Esophagus (tissue), 2 donors: ENCODE results near the gene DDIT4. TPM values are rescaled to one million over a fixed set of nuclear protein-coding genes. Genes with fewer than 3 reads are reported as not detected.
"Not testable (repeated sequence)": the region's sequence is repeated elsewhere in the genome, so short reads cannot be mapped to it uniquely, and the experiment has no call there.

ENCODE experiments used
- H3K27ac ChIP-seq, 2 donors: one replicate each; pipeline ENCODE4 v1.5.1; 2013; ENCODE audit warnings: low read depth in 2 of 2, mild to moderate bottlenecking in 2 of 2, inconsistent platforms in 1 of 2, low read length in 1 of 2, moderate library complexity in 1 of 2
- H3K27me3 ChIP-seq, 2 donors: one replicate each; pipeline ENCODE4 v1.6.1; 2013; ENCODE audit warnings: low read length in 2 of 2, control low read depth in 1 of 2, mild to moderate bottlenecking in 1 of 2; ENCODE audit not compliant: insufficient read depth in 2 of 2, control insufficient read depth in 1 of 2
- H3K36me3 ChIP-seq, 2 donors: one replicate each; pipeline ENCODE4 v1.6.1; 2013; ENCODE audit warnings: low read length in 1 of 2; ENCODE audit not compliant: control insufficient read depth in 2 of 2, insufficient read depth in 2 of 2
- H3K4me1 ChIP-seq, 2 donors: one replicate each; pipeline ENCODE4 v1.6.1; 2013; ENCODE audit warnings: low read length in 1 of 2; ENCODE audit not compliant: control insufficient read depth in 2 of 2, insufficient read depth in 2 of 2
- H3K4me3 ChIP-seq, 2 donors: one replicate each; pipeline ENCODE4 v1.5.1; 2013; ENCODE audit warnings: low read length in 2 of 2, mild to moderate bottlenecking in 2 of 2, low read depth in 1 of 2, moderate library complexity in 1 of 2
- H3K9me3 ChIP-seq, 2 donors: one replicate each; pipeline ENCODE4 v1.6.1; 2013; ENCODE audit warnings: mild to moderate bottlenecking in 2 of 2, low read depth in 1 of 2, low read length in 1 of 2, moderate library complexity in 1 of 2; ENCODE audit not compliant: control insufficient read depth in 2 of 2, insufficient read depth in 1 of 2
- WGBS, 2 donors: extraction: QIAGEN DNeasy Blood & Tissue Kit; methylation state at CpG; one replicate each; pipeline ENCODE4 v1.1.7; 2013; 5-methylcytosine and 5-hydroxymethylcytosine counted together
- polyA plus RNA-seq, 2 donors: library from polyadenylated mRNA; stranded (reverse); fragments of 200-250 nt; gene quantifications; one replicate each; pipeline ENCODE4 v1.2.3, GENCODE V29; 2013
- donor health status: healthy with polysubstance abuse.
- donor health status: Bipolar disorder and iron deficiency.

The DDIT4 gene
- polyA plus RNA-seq, 2 donors: 230 to 332 TPM

DNA sequence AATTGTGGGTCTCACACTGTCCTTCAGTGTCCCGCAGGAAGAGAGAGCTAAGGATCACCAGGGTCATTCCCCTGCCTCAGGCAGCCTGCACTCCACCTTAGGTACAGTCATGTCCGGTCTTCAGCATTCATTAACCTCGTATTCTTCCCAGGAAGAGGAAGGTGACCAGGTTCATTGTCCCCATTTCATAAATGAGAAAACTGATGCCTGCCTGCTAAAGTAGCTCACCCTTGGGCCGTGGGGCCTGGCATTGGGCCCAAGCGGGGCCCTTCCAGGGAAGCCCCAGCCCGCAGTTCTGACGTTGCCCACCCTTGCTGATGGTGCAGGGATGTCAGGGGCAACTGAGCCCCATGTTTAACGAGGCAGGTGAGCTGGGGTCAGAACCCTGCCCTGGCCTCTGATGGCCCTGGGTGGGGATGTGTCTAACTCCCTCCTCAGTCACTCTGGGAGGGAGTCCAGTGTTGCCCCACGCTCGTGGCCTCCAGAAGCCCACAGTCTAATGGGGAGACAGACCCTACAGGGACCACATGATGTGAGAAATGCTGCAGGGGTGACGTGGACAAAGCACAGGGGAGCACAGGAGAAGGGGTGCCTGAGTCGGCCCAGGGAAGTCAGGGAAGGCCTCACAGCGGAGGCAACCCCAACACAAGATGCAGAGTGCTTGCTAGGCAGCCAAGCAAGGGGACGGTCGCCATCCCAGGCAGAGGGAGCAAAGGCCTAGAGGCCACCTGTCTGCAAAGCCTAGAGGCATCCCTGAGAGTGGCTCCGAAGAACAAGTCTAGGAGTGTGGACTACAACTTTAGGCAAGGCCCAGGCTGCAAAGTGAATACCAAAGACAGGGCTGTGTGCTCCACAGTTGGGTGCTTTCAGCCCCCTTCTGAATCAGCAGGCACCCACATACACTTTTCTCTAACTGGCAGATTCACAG is 25.1 kb downstream of the DDIT4 start:
- WGBS, 2 donors: 81 to 85% methylated on average over 16 of the region's 16 CpGs
- peak overlapping the region; percentile 94 to 97 for H3K27ac ChIP-seq
- H3K36me3 ChIP-seq: no peaks in the 10 kb centered on the region
- H3K4me1 ChIP-seq: peaks cover 0 to 14% of the 10 kb centered on the region in 2 donors
- no peaks in the 10 kb centered on the region for H3K27me3 ChIP-seq
- no peaks in the 10 kb centered on the region for H3K9me3 ChIP-seq
- H3K4me3 ChIP-seq: no peak overlapping the region

DNA sequence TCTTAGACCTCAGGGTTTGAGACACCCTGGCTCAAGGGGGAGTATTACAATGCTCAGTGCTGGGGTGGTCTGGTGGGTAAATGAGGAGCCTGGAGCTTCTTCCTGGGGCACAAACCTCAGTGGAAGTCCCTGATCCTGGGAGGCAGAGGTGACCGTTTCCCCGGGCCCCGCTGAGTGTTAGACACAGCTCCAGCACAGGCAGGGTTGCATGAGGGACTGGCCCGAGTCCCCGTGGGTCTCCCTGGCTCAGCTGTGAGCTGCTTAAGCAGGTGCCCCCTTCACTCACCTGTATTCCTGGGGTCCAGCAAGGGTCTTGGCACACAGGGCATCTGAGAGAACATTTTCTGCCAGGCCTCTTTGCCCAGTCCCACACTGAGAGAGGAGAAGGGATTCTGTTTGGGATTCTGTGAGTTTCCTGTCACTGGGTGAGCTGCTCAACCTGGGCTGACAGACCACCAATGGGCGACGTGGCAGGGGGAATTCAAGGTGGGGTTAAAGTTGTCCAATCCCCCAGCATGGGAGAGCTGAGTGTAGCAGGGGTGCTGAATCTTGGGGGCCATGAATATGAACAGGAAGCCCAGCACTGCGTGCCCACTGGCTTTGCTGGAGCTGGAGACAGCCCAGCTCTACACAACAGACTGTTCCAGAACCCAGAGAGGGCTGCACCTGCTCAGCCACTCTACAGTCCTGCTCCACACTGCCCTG is 29.9 kb downstream of the DDIT4 start:
- H3K4me3 ChIP-seq: no peak overlapping the region
- H3K27me3 ChIP-seq: no peaks in the 10 kb centered on the region
- H3K9me3 ChIP-seq: no peaks in the 10 kb centered on the region
- peaks cover 3 to 7% of the 10 kb centered on the region in 2 donors for H3K4me1 ChIP-seq
- H3K27ac ChIP-seq: no peak overlapping the region
- 77 to 87% methylated on average over 8 of the region's 8 CpGs for WGBS, 2 donors
- H3K36me3 ChIP-seq: no peaks in the 10 kb centered on the region

DNA sequence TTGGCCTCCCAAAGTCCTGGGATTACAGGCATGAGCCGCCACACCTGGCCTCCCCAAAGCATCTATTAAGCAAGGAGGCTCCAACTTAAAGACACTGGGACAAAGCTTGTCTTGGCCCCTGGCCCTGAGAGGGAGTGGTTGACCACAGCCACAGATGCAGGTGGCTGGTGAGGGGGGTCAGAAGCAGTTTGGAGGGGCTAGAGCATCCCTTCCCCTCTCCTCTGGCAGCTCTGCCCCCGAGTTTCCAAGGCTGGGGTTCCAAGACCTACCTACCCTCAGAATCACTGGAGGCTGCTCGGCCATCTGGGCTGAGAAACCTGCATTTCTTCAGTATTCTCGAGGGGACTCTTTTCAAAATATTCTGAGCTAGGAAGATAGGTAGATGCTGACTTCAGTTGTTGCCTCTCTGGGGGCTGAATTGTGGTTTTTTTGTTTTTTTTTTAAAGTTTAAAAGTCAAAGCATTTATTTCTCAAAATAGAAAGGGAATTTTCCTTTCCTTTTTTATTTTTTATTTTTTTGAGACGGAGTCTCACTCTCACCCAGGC is 32.6 kb downstream of the DDIT4 start:
- Histone ChIP-seq H3K4me3 (no peak overlapping the region), H3K36me3 (no peaks in the 10 kb centered on the region), H3K4me1 (peaks cover 11 to 24% of the 10 kb centered on the region in 2 donors), H3K27ac (no peak overlapping the region), H3K27me3 (no peaks in the 10 kb centered on the region), H3K9me3 (no peaks in the 10 kb centered on the region)
- 78 to 80% methylated on average over 5 of the region's 5 CpGs for WGBS, 2 donors

DNA sequence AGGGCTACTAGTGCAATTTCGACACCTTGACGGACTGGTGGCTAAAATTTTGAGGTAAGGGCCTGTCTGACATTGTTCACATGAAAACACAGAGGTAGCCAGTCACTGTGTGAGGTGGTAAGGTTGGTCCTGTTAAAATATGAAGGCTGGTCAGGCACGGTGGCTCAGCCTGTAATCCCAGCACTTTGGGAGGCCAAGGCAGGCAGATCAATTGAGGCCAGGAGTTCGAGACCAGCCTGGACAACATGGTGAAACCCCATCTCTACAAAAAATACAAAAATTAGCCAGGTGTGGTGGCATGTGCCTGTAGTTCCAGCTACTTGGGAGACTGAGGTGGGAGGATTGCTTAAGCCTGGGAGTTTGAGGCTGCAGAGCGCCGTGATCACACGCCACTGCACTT is 34.0 kb downstream of the DDIT4 start:
- H3K27me3 ChIP-seq, H3K4me3 ChIP-seq, H3K36me3 ChIP-seq, H3K27ac ChIP-seq, H3K9me3 ChIP-seq: not testable (repeated sequence)
- 97 to 99% methylated on average over 7 of the region's 7 CpGs for WGBS, 2 donors
- peaks cover 11 to 24% of the 10 kb centered on the region in 2 donors for H3K4me1 ChIP-seq

DNA sequence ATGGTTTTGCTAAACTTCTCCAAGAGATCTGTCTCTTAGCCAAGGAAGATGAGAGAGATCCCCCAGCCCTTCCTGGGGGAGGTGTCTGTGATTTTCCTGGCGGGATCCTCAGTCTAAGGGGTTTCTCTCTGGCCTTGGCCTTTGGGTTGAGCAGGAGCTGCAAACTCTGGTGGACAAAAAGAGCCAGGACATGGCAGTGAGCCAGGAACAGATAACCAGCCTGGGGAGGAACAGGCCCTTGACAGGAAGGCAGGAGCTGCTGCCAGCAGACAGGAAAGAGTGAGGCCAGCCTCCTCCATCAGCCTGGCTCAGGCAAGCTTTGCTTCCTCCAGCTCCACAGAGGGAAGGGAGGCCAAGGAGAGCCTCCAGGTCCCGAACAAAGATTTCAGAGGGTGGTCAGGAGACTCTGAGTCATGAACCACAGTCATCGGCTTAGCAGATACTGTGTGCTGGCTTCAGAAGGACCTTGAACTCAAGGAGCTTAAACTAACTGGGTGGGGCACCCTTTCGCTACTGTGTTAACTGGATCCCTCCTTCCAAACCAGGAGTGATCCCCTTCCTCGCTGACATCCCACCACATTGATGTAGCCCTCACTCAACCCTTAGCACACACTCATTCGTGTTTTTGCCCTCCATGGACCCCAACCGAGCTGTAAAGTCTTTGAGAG is 34.7 kb downstream of the DDIT4 start:
- H3K4me3 ChIP-seq: no peak overlapping the region
- peak overlapping the region; percentile 38 to 65 for H3K27ac ChIP-seq
- H3K36me3 ChIP-seq: no peaks in the 10 kb centered on the region
- no peaks in the 10 kb centered on the region for H3K27me3 ChIP-seq
- no peaks in the 10 kb centered on the region for H3K9me3 ChIP-seq
- 55 to 64% methylated on average over 7 of the region's 7 CpGs for WGBS, 2 donors
- peaks cover 11 to 24% of the 10 kb centered on the region in 2 donors for H3K4me1 ChIP-seq

DNA sequence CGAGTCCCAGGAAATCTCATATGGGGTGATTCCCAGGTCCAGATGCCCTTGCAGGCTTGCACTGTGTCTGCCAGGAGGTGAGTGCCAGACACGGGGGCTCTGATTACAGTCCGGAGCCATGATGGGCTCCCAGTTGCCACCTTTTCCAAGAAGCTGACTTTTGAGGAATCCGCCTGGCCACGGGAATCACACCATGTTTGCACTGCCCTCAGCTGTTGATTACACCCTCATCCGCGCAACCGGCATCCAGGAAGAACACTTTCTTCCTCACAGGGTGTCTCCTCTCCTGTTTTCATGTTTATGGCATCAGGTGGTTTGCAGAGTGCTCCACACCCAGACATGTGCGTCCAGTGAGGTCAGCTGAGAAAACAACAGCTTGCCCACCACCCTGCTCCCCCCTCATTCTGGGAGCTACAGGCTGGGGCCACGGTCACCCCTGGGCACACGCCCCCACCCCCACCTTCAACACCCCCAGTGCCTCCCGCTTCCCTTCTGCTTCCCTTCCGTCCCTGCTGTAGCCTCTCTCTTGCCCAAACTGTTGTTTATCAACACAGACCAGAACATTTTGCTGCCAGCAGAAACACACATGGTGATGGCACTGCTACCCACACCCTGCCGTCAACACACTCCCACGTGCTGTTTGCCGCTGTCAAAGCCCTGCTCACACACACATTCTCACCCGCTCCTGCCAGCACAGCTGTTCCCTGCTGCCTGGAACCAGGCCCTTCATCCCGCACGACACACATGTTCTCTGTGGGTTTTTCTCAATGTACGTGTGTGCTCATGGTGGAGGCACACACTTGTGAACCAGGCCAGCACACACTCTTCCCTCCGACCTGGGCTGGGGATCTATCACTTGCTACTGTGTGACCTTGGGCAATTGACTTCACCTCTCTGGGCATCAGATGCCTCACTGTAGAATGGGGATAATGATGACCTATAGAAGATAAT is 35.8 kb downstream of the DDIT4 start:
- WGBS, 2 donors: 62 to 74% methylated on average over 21 of the region's 21 CpGs
- H3K4me1 ChIP-seq: peaks cover 11 to 23% of the 10 kb centered on the region in 2 donors

DNA sequence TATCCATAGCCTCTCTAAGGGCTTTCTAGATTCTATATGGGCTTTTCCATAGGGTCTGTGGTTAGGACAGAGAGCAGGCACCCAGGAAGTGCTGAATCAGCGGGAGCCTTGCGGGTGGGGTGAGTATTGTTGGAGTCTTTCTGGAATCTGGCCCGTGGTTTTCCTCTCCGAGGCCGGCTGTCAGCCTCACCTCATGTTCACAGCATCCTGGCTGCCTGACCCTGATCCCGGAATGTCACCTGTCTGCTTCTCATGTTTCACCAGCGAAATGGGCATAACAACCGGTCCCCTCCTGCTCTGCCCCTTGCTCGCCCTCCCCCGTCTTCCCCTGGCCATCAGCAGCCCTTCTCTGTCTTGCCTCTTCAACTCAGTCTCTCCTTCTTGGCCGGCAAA is 36.5 kb downstream of the DDIT4 start:
- Histone ChIP-seq H3K27ac (no peak overlapping the region), H3K4me3 (no peak overlapping the region), H3K4me1 (peaks cover 11 to 23% of the 10 kb centered on the region in 2 donors), H3K27me3 (no peaks in the 10 kb centered on the region), H3K36me3 (no peaks in the 10 kb centered on the region), H3K9me3 (no peaks in the 10 kb centered on the region)
- WGBS, 2 donors: 47 to 63% methylated on average over 11 of the region's 11 CpGs

More for the DNA sequence above, 35.8 kb downstream of the DDIT4 start:
- Histone ChIP-seq H3K4me3 (no peak overlapping the region), H3K27ac (peak overlapping the region in 1 of 2 donors; percentile 30), H3K36me3 (no peaks in the 10 kb centered on the region), H3K9me3 (no peaks in the 10 kb centered on the region), H3K27me3 (no peaks in the 10 kb centered on the region)

DNA sequence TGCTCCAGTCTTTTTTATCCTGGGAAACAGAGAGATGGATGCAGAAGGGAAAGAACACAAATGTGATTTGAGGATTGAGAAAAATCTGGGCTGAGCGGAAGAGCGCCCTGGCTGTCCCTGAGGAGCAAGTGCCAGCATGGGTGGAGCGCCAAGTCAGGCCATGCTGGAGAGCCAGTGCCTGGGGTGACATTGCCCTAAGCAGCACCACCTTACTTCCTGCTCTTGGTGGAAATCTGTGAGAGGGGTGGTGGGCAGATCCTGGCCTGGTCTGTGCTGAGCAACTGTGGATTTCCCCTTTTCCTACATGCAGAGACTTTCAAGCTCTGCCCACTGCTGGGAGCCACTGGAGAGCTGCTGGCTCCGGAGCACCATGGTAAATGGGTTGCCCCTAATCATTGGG is 36.9 kb downstream of the DDIT4 start:
- H3K4me3 ChIP-seq: no peak overlapping the region
- H3K36me3 ChIP-seq: no peaks in the 10 kb centered on the region
- peaks cover 13 to 25% of the 10 kb centered on the region in 2 donors for H3K4me1 ChIP-seq
- 66 to 77% methylated on average over 4 of the region's 4 CpGs for WGBS, 2 donors
- H3K27me3 ChIP-seq: no peaks in the 10 kb centered on the region
- H3K9me3 ChIP-seq: no peaks in the 10 kb centered on the region
- H3K27ac ChIP-seq: peak overlapping the region in 1 of 2 donors; percentile 52
